GM18867 (cell line): Measurements from ENCODE around the gene TRIM66.

ENCODE experiments used
- ATAC-seq: cut with Tn5 transposase; IDR thresholded peaks from one replicate; pipeline ENCODE4 v1.9.1; 2021; ENCODE audit warnings: mild to moderate bottlenecking, moderate library complexity; ENCODE audit not compliant: unreplicated experiment

Gene TRIM66

DNA sequence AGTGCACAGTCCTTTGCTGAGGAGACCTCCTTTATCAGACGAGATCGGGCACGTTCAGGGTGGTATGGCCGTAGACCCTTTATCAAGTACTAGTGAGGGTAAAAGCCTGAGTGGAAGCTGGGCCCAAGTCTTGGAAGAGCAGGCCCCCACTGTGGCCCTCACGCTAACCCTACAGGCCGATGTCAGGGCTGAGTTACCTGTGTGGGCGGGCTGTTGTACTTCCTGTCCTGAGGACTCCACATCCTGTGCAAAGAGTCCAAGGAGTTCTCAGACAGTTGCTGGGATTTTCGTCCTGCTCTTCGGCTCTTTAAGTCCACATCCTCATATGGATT lies 35.0 kb upstream of the TRIM66 start:
- ATAC-seq, result no peak

- no peak for ATAC-seq
Measured at GRCh38 chr11:8715501-8715900, 33.0 kb upstream of the TRIM66 start.

DNA sequence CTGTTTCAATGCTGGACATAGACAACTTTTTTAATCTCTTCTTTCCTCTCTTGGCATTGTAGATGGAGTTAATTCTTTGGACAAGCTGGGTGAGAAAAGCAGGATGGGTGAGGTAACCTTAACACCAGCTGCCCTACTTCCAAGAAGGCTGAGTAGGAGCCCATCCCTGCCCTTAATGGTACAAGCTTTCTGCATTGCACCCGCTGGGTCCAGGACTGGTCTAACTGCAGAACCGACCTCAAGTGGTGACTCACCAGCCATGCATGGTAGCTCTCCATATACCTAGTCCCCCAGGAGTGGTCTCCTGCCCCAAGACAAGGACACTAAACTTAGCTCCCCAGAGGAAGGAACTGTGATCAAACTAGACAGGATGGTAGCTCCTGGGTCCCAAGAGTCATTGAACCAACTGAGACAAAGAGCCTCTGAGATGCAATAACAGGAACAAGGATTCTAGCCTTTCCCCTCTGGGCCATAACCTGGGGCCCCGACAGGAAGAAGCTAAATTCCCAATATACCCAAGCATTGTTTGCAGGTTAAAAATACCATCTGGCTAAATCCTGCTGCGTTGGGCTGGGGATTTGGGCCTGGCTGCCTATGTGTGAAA lies 32.3 kb upstream of the TRIM66 start:
- no peak for ATAC-seq

- ATAC-seq, result no peak
Measured at GRCh38 chr11:8713760-8714454, 31.4 kb upstream of the TRIM66 start.

DNA sequence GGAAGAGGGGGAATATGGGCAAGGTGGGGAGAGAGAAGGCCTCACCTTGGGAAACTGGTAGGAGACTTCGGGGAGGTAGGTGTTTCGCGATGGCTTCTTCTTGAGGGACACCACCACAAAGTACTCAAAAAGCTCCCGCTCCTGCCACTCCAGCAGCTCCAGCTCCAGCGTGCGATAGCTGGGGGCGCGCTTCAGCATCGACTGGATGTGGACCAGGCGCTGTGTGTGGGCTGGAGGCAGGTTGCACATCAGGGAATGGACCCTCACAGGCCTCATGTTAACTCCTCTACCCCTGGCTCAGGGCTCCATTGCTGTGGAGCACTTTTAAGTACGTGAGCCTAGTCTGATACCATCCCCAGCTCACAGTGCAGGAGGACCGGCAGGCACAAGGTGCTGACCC lies 30.0 kb upstream of the TRIM66 start:
- no peak for ATAC-seq

DNA sequence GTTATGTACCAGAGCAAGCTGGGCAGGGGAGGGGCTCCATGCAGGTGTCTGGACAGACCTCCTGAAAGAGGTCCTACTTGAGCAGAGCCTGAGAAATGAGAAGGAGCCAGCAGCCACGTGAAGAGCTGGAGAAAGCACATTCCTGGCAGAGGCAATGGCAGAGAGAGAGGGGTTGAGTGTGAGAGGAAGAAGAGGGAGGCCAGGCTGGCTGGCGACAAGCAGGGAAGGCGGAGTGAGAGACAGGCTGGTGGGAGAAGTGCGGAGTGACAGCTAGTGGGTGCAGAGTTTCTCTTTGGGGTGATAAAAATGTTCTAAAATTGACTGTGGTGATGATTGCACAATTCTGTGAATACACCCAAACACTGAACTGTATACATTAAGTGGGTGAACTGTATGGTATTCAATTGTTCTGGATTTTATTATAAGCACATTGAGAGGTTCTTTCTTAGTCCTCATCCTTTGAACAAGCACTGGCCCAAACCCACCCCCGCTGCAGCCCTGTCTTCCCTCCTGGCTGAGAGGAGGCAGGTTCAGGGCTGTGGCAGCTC lies 29.5 kb upstream of the TRIM66 start:
- ATAC-seq, result no peak

DNA sequence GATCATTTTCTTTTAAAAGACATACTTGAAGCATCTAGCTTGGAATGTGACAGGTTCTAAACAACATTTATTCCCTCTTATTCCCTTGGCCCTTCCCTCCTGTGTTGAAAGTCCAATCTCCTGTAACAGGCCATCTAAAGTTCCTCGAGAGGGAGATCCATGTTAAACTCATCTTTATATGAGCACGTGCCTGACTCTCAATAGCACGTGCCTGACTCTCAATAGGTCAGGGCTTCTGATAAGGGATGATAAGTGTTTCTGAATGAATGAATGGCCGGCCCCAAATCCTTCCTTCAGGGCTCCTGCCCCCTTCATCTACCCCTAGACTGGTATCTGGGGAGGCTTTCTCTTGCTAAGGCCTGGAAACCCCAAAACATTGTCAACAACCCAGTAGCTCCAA lies 27.3 kb upstream of the TRIM66 start:
- no peak for ATAC-seq

- no peak for ATAC-seq
Measured at GRCh38 chr11:8709002-8709672, 26.7 kb upstream of the TRIM66 start.

GRCh38 chr11:8707541-8708191 lies 25.2 kb upstream of the TRIM66 start:
- ATAC-seq, result no peak

GRCh38 chr11:8706673-8707432 lies 24.4 kb upstream of the TRIM66 start:
- no peak for ATAC-seq

- ATAC-seq, result no peak
Measured at GRCh38 chr11:8705146-8705545, 22.7 kb upstream of the TRIM66 start.

- ATAC-seq, result no peak
Measured at GRCh38 chr11:8704136-8704535, 21.7 kb upstream of the TRIM66 start.

DNA sequence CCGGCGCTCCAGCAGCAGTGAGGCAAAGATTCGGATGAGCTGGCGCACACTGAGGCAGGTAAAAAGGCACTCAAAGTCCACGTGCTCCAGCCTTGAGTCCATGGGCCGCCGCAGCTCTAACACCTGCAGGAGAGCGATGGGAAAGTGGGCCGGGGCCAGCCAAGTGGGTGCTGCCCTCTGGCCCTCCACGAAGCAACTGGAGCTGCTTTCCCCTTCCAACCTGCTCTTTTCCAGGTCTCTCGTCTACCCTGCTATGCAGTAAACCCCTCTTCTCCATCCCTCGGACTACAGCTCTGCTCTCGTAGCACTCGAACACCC lies 20.1 kb upstream of the TRIM66 start:
- ATAC-seq, result no peak

GRCh38 chr11:8701891-8702597 lies 19.6 kb upstream of the TRIM66 start:
- no peak for ATAC-seq

GRCh38 chr11:8699903-8700302 lies 17.4 kb upstream of the TRIM66 start:
- no peak for ATAC-seq

DNA sequence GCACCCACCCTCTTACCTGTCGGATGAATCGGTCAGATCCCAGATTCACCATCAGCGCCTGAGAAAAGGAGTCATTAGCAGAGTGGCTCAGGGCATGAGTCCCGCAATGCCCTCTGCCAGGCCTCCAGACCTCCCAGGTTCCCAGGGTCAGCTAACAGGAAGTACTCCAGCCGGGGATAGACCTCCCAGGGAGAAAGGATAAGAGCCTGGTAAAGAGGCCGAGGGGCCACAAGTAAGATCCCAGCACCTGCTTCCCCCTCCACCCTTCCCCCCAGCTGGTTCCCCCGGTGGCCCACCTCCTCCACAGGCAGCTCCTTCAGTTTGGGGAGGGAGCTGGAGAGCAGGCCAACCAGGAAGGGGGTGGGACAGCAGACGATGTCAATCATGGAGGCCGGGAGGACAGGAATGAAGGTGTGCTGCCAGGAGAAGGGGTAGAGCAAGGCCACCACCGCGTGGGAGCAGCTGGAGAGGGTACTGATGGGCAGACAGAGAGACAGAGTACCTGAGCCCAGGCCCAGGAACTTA lies 16.5 kb upstream of the TRIM66 start:
- ATAC-seq, result no peak

DNA sequence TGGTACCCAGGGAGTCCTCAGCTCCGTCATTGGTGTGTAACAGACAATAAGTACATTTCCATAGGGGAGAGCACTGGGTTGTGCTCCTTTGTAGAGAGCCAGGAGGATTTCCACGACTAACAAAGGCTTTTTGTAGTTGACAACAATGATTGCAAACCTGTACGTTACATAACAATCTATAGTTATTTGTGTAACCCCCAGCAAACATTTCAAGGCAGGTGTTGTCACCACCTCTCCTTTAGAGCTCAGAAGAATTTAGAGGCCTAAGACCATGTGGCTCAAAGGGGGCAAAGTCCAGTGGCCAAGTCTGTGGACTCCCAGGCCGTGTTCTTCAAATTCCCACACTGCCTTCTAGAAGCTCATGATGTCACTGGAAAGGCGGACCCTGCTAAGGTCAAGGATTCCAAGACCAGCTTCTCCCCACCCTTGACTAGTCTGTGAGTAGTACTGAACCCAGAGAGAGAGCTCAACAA lies 15.9 kb upstream of the TRIM66 start:
- ATAC-seq, result no peak

- ATAC-seq, result no peak
Measured at GRCh38 chr11:8697054-8697453, 14.6 kb upstream of the TRIM66 start.

DNA sequence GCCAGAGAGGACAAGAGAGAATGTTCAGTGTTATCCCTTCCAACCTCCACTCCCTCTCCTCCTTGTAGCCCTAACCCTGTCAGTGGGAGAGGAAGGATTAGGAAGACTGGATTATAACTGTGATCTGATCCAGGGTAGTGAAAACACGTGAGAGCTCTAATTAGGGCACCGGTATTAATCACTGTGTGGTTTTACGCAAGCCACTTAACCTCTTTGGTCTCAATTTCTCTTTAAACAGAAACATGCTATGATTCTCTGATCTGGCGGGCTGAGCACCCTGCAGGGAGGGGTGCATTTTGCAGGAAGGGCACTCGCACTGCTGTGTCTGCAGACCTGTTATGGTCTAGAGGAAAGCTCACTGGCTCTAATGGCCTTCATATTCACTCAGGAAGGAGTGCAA lies 11.7 kb upstream of the TRIM66 start:
- ATAC-seq, result no peak

GRCh38 chr11:8693555-8693954 lies 11.1 kb upstream of the TRIM66 start:
- ATAC-seq, result no peak
